ENCODE measurements around the gene COL15A1.

The COL15A1 gene

DNA sequence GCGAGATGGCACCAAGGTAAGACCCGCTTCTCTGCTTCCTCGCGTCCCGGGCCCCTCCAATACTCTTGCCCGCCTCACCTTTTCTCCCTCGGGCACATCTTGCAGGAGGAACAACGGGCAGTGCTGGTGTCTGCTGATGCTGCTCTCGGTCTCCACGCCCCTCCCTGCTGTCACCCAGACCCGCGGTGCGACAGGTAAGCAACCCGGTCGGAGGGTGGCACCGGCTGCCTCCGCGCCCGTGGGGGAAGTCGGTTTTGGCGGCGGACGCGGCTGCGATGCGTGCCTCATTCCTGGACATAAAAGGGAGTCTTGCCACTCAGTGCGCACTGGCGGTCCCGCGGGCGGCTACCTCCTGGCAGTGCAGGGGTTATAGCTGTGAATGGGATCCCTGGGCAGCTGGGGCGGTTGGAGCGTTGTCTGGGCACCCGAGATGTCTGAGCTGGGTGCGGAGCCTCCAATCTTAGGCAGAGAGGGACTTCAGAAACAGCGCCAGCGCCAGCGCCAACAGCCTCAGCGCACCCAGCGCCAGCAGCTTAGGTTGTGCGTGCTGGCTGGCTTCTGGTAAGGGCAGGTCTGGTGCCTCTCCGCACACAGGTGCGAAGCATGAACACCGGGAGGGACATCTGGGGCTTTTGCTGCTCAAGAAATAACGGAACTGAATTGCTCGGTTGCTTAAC, 488 bp downstream of the COL15A1 start:
- Mint-ChIP-seq H3K4me1 (ENCODE audit: low read depth) (peaks cover 16% of the 10 kb centered on the region), H3K9me3 (no peaks in the 10 kb centered on the region), H3K4me3 (peak overlapping the region; percentile 56), H3K27ac (no peak overlapping the region), H3K27me3 (peaks cover 66% of the 10 kb centered on the region), H3K36me3 (ENCODE audit: low read depth) (no peaks in the 10 kb centered on the region)
- intact Hi-C loops (cut with micrococcal nuclease): no loop called here

DNA sequence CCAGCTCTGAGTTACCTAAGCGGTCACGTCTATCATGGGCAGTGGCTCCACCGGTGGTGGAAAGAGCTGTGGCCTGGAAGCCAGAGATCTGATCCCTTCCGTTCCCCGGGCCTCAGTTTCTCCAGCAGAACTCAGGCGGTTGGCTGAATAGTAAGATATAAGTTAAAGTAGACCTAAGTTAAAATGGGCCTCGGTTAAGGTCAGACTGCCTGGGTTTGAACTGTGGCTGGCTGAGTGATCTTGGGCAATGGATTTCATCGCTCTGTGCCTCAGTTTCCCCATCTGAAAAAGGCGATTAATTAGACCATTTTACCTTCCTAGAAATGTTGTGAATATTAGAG, 997 bp downstream of the COL15A1 start:
- H3K36me3 Mint-ChIP-seq (ENCODE audit: low read depth): no peaks in the 10 kb centered on the region
- H3K4me3 Mint-ChIP-seq: no peak overlapping the region
- H3K27ac Mint-ChIP-seq: no peak overlapping the region
- intact Hi-C loops (cut with micrococcal nuclease): no loop called here
- H3K4me1 Mint-ChIP-seq (ENCODE audit: low read depth): peaks cover 16% of the 10 kb centered on the region
- H3K27me3 Mint-ChIP-seq: peaks cover 64% of the 10 kb centered on the region
- H3K9me3 Mint-ChIP-seq: no peaks in the 10 kb centered on the region

DNA sequence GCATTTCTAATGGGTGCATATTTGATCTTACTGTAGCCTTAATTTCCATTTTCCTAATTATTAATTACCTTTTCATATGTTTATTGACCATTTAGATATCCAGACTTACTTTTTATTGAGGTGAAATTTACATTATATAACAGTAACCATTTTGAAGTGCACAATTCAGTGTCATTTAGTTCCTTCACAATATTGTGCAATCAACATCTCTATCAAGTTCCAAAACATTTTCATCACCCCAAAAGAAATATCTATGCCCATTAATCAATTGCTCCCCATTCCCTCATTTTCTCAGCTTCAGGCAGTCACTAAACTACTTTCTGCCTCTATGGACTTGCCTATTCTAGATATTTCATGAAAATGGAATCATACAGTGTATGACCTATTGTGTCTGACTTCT, 5.9 kb downstream of the COL15A1 start:
- Mint-ChIP-seq H3K27ac (no peak overlapping the region), H3K9me3 (no peaks in the 10 kb centered on the region), H3K4me3 (no peak overlapping the region), H3K36me3 (ENCODE audit: low read depth) (no peaks in the 10 kb centered on the region), H3K4me1 (ENCODE audit: low read depth) (peaks cover 3% of the 10 kb centered on the region), H3K27me3 (peaks cover 34% of the 10 kb centered on the region)
- intact Hi-C loops (cut with micrococcal nuclease): no loop called here

DNA sequence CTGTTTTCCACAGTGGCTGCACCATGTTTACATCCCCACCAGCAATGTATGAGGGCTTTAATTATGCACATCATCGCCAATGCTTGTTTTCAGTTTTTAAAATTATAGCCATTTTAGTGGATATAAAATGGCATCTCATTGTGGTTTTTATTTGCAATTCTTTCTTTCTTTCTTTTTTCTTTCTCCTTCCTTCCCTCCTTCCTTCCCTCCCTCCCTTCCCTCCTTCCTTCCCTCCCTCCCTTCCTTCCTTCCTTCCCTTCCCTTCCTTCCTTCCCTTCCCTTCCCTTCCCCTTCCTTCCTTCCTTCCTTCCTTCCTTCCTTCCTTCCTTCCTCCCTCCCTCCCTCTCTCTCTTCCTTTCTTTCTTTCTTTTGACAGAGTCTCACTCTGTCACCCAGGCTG, 6.6 kb downstream of the COL15A1 start:
- no peaks in the 10 kb centered on the region for H3K4me1 Mint-ChIP-seq (ENCODE audit: low read depth)
- intact Hi-C loops (cut with micrococcal nuclease): no loop called here
- no peaks in the 10 kb centered on the region for H3K36me3 Mint-ChIP-seq (ENCODE audit: low read depth)
- no peak overlapping the region for H3K27ac Mint-ChIP-seq
- no peaks in the 10 kb centered on the region for H3K9me3 Mint-ChIP-seq
- no peak overlapping the region for H3K4me3 Mint-ChIP-seq
- H3K27me3 Mint-ChIP-seq: peaks cover 27% of the 10 kb centered on the region

DNA sequence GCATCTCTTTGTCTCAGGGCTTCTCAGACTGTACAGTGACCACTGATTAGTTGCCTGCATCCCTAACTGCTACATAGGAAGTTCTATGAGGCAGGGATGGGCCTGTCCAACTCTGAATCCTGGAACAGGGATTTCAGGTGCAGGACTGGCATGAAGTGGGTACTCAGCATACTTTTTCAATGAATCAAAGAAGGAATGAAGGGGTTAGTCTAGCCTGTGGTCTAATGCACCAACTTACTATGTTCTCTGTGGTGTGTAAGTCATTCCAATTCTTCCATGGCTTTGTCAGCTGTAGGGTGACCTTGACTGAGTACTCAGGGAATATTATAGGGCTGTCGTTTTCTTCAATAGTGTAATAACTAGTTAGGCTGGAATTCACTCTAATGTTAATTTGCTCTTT, 8.3 kb downstream of the COL15A1 start:
- Mint-ChIP-seq H3K4me1 (ENCODE audit: low read depth) (no peaks in the 10 kb centered on the region), H3K4me3 (no peak overlapping the region), H3K36me3 (ENCODE audit: low read depth) (no peaks in the 10 kb centered on the region), H3K27me3 (peaks cover 17% of the 10 kb centered on the region), H3K27ac (no peak overlapping the region), H3K9me3 (no peaks in the 10 kb centered on the region)
- intact Hi-C loops (cut with micrococcal nuclease): no loop called here

DNA sequence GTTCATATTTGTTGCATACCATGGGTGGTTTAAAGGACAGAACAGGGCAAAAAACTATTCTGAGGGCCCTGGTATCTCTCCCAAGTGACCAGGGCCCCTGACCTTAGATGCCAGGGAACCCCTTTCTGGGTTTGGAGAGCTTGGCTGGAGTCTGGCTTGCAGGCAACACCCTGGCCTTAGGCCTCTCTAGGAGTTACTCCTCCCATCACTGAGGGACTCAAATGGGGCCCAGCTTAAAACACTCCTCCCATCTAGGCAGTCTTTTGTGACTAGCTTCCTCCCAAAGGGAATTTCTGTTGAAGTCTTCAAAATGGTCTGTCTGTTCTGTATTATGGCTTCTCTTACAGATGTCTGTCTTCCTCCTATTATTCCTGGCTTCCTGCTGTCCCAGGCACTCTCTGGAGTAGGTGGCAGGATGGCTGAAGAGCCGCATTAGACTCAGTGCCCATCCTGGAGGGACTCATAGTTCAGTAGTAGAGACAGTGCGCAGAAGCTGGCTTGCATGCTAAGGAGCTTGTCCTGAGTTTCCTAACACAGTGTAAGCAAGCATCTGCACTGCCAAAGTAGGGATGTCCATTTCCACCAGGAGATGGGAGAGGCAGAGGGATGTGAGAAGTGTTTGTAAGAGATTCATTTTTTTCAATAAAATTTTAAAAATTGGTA, 10.0 kb downstream of the COL15A1 start:
- Mint-ChIP-seq H3K27ac (no peak overlapping the region), H3K4me3 (no peak overlapping the region), H3K36me3 (ENCODE audit: low read depth) (no peaks in the 10 kb centered on the region), H3K27me3 (peaks cover 16% of the 10 kb centered on the region), H3K9me3 (no peaks in the 10 kb centered on the region), H3K4me1 (ENCODE audit: low read depth) (no peaks in the 10 kb centered on the region)
- intact Hi-C loops (cut with micrococcal nuclease): no loop called here

DNA sequence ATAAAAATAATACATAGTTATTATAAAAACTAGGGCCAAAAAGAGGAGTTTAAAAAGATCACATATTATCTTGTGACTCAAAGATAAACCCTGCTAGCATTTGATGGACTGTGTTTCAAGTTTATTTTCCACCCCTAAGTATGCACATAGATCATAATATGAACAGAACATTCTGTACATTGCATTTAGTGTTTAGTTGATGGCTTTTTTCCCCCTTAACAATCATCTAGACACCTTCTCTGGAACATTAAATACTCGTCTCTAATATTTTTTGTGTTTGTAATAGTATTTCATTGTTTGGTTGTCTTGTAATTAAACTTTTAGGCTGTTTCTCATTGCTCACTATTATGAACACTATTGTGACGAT, 10.5 kb downstream of the COL15A1 start:
- H3K9me3 Mint-ChIP-seq: no peaks in the 10 kb centered on the region
- no peak overlapping the region for H3K4me3 Mint-ChIP-seq
- H3K36me3 Mint-ChIP-seq (ENCODE audit: low read depth): no peaks in the 10 kb centered on the region
- intact Hi-C loops (cut with micrococcal nuclease): no loop called here
- H3K27ac Mint-ChIP-seq: no peak overlapping the region
- peaks cover 15% of the 10 kb centered on the region for H3K27me3 Mint-ChIP-seq
- no peaks in the 10 kb centered on the region for H3K4me1 Mint-ChIP-seq (ENCODE audit: low read depth)

DNA sequence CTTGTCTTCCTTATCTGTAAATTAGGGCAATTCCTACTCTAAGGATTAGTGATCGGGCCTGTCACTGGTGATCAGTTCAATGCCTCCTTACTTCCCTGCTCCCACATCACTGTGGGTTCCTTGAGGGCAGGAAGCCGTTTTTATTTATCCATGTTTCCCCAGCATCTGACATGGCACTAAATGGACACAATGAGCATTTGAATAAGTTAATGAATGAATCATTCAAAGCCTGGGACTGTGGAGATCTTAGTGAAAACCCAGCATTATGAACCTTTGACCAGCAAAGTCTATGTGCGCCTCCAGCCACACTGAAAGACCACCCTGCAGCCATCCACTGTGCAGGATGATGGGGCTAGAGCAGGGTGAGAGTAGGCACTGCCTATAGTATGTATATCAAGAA, 11.6 kb downstream of the COL15A1 start:
- Mint-ChIP-seq H3K36me3 (ENCODE audit: low read depth) (no peaks in the 10 kb centered on the region), H3K4me1 (ENCODE audit: low read depth) (no peaks in the 10 kb centered on the region), H3K27me3 (peaks cover 14% of the 10 kb centered on the region), H3K27ac (no peak overlapping the region), H3K9me3 (no peaks in the 10 kb centered on the region), H3K4me3 (no peak overlapping the region)
- intact Hi-C loops (cut with micrococcal nuclease): no loop called here

DNA sequence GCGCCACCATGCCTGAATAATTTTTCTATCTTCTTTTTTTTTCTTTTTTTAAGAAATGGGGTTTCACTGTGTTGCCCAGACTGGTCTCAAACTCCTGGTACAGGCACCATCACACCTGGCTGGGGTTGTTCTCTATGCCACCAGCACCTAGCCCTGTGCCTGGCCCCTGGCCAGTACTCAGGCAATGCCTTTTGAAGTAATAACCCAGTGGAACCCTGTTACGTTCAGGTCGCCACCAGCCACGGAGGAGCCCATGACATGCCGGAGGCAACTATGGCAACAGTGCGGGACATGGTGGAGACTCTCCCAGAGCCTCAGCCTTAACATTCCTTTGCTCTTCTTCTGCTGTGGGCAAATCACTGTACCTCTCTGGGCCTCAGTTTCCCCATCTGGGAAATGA, 14.1 kb downstream of the COL15A1 start:
- no peaks in the 10 kb centered on the region for H3K9me3 Mint-ChIP-seq
- intact Hi-C loops (cut with micrococcal nuclease): no loop called here
- no peak overlapping the region for H3K4me3 Mint-ChIP-seq

DNA sequence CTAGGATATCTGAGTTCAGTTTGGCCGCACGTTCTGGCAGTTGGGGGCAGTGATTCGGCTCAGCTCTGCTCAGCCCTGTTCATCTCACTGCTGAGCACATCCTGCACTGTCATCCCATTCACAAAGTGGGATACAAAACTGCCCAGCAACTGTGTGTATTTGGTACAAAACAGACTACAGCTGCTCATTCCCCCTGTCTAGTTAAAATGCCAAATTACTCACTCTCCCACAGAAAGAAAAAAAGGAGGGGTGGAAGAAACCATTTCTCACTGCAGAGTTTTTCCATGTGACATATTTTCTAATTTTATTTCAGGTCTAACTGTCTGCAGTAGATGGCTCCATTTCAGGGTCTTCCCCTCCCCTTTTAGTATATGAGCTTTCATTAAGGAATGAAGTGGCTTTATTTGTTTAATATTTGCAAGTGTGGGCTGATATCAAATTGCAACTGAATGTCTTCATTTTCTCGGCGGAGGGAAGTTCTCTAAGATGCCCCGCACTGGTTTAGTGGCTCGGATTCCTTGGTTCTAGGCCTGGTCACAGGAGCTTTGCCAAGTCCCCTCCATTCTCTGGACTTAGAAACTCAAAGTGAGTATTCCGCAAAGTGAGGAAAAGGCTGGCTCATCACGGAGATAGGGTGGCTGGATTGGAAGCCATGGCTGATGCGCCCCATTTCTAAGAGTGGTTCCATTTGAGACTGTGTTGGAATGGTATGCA, 14.7 kb downstream of the COL15A1 start:
- H3K27me3 Mint-ChIP-seq: peaks cover 2% of the 10 kb centered on the region
- intact Hi-C loops (cut with micrococcal nuclease): no loop called here
- no peaks in the 10 kb centered on the region for H3K4me1 Mint-ChIP-seq (ENCODE audit: low read depth)
- H3K27ac Mint-ChIP-seq: no peak overlapping the region
- no peak overlapping the region for H3K4me3 Mint-ChIP-seq
- H3K9me3 Mint-ChIP-seq: no peaks in the 10 kb centered on the region
- H3K36me3 Mint-ChIP-seq (ENCODE audit: low read depth): no peaks in the 10 kb centered on the region

More for the DNA sequence above, 14.1 kb downstream of the COL15A1 start:
- Mint-ChIP-seq H3K36me3 (ENCODE audit: low read depth) (no peaks in the 10 kb centered on the region), H3K27ac (no peak overlapping the region), H3K27me3 (peaks cover 8% of the 10 kb centered on the region), H3K4me1 (ENCODE audit: low read depth) (no peaks in the 10 kb centered on the region)

DNA sequence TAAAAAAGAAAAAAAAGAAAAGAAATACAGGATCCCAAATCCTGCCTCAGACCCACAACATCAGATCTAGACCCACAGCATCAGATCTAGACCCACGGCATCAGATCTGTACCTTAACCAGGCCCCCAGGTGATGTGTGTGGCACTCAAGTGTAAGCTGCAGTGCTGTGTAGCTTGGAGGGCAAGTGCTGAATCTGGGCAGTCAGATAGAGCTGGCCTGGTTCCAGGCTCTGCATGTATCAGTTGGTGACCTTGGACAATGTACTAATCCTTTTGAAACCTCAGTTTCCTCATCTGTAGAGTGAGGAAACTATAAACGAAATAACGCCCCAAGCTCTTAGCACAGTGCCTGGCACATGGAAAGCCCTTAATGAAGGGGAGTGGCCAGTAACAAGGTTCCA, 16.7 kb downstream of the COL15A1 start:
- intact Hi-C loops (cut with micrococcal nuclease): no loop called here
- Mint-ChIP-seq H3K27me3 (peaks cover 3% of the 10 kb centered on the region), H3K4me3 (no peak overlapping the region), H3K9me3 (no peaks in the 10 kb centered on the region), H3K36me3 (ENCODE audit: low read depth) (no peaks in the 10 kb centered on the region), H3K4me1 (ENCODE audit: low read depth) (no peaks in the 10 kb centered on the region), H3K27ac (no peak overlapping the region)

DNA sequence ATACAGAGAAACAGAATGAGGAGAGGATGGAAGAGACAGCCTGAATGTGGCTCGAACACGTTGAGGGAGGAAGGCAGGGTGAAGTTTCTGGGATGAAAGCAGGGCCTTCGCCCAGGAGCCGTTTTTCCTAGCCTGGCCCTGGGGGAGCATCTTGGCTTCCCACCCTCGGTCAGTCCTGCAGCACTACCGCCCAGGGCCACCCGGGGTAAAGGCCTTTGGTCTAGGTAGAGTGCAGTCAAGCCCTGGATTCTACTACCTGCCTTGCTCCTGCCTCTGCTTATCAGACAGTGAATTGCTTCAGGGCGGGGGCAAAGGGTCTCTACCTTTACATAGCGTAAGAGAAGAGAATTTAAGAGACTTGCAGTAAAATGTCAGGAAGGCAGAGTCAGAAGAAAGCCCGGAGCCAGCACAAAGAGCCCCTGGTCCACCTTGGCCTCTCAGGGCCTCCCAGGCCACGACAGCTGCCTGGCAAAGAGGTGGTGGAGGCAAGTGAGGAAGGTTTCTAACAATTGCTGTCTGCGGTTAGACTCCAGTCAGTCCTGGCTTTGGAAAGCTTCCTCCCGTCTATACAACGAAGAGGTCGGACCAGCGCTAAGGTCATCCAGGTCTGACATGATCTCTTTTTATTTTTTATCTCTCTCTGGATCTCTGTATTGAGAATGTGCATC, 17.9 kb downstream of the COL15A1 start:
- Mint-ChIP-seq H3K4me3 (no peak overlapping the region), H3K36me3 (ENCODE audit: low read depth) (no peaks in the 10 kb centered on the region), H3K27ac (no peak overlapping the region), H3K4me1 (ENCODE audit: low read depth) (no peaks in the 10 kb centered on the region), H3K9me3 (no peaks in the 10 kb centered on the region), H3K27me3 (peaks cover 6% of the 10 kb centered on the region)
- intact Hi-C loops (cut with micrococcal nuclease): no loop called here

DNA sequence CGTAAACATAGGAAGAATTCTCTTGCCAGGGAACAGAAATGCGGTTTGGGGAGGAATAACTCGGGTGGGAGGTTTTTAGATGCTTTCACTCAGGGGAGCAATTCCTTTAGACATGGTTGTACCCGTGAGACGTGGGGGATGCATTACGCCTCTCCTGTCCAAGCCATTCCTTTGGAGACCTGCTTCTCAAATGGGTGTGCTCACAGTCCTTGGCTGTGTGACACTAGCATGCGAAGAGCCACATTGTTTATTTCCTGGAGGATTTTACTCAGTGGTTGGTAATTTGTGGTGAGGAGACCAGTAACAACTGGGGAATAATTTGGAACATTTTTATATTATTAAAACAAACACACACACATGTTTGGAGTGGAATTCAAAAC, 18.5 kb downstream of the COL15A1 start:
- Mint-ChIP-seq H3K4me1 (ENCODE audit: low read depth) (no peaks in the 10 kb centered on the region), H3K9me3 (no peaks in the 10 kb centered on the region), H3K27me3 (peaks cover 4% of the 10 kb centered on the region), H3K27ac (no peak overlapping the region), H3K36me3 (ENCODE audit: low read depth) (no peaks in the 10 kb centered on the region), H3K4me3 (no peak overlapping the region)
- intact Hi-C loops (cut with micrococcal nuclease): no loop called here

DNA sequence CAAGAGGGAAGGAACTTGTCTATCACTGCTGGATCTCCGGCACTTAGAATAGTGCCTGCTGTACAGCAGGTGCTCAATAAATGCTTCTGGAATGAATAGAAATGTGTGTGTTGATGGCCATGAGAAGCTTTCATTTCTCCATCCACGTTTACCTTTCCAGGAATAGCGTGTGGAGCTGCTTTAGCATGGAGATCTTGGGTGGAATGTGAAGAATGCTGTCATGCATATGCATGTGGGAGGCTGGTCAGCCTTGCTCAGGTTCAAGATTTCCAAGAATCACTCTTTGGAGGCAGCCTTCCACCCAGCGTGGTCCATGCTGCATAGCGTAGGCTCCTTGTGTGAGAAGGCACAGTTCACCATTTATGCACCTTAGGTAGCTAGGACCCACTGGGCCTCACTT, 19.2 kb downstream of the COL15A1 start:
- H3K27me3 Mint-ChIP-seq: peaks cover 4% of the 10 kb centered on the region
- intact Hi-C loops (cut with micrococcal nuclease): no loop called here
- no peaks in the 10 kb centered on the region for H3K4me1 Mint-ChIP-seq (ENCODE audit: low read depth)
- no peaks in the 10 kb centered on the region for H3K36me3 Mint-ChIP-seq (ENCODE audit: low read depth)
- H3K4me3 Mint-ChIP-seq: no peak overlapping the region
- H3K27ac Mint-ChIP-seq: no peak overlapping the region
- H3K9me3 Mint-ChIP-seq: no peaks in the 10 kb centered on the region

Data from dendritic cell treated with granulocyte-macrophage colony-stimulating factor and Interleukin-4, amounts not matched to agents 40 ng/mL and 50 ng/mL, for 4 days (primary cell).